Stimulated activated CD8-positive, alpha-beta memory T cell treated with anti-CD3 and anti-CD28 coated beads, Interleukin-7, amount 100 ng/mL, for 1 hour (primary cell): ENCODE measurements around the gene SH3GLB1.

ENCODE experiments used
- DNase-seq, 2 donors: peaks; one replicate each; pipeline ENCODE4 v3.0.0-alpha.2; 2020; ENCODE audit warnings: low read depth in 2 of 2

SH3GLB1 gene

DNA sequence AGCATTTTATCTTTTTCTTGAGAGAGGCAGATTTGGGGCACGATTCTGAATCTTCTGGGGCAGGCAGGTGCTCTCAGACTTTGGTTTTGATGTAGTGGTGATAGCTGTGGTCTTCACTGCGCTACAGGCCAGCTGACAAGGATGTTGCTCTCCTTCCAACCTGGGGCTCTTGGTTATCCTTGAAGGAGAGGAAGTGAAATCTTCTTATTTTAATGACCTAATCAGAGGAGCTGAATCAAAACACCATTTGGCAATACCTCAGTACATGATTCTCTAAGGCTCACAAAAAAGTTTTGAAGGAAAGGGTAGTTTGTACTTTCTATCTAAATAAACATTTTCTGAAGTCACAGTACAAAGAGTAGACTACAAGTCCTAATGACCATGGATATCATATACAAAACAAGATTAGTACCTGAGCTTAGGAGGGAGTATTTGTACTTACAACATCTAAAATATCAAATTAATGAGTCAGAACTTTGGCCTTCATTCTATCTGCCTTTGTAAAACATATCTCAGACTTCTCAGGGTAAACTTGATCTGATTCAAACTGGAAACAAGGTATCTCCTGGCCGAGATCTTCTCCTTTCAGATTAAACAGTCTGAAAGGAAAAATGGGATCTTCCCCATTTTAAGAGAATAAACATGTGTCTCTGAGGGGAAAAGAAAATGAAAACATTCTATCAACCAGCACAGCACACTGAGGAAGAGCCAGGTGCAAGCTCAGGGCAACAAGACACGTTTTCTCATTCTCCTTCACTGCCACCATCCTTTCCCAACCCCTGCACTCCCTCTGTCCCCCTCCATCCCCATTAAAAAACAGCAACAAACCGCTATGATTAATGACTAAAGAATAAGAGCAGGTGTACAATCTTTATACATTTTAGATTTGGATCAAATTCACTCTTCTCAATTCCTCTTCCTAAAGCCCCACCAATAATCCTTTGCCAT, 69.2 kb downstream of the SH3GLB1 start:
- DNase-seq: no peak

DNA sequence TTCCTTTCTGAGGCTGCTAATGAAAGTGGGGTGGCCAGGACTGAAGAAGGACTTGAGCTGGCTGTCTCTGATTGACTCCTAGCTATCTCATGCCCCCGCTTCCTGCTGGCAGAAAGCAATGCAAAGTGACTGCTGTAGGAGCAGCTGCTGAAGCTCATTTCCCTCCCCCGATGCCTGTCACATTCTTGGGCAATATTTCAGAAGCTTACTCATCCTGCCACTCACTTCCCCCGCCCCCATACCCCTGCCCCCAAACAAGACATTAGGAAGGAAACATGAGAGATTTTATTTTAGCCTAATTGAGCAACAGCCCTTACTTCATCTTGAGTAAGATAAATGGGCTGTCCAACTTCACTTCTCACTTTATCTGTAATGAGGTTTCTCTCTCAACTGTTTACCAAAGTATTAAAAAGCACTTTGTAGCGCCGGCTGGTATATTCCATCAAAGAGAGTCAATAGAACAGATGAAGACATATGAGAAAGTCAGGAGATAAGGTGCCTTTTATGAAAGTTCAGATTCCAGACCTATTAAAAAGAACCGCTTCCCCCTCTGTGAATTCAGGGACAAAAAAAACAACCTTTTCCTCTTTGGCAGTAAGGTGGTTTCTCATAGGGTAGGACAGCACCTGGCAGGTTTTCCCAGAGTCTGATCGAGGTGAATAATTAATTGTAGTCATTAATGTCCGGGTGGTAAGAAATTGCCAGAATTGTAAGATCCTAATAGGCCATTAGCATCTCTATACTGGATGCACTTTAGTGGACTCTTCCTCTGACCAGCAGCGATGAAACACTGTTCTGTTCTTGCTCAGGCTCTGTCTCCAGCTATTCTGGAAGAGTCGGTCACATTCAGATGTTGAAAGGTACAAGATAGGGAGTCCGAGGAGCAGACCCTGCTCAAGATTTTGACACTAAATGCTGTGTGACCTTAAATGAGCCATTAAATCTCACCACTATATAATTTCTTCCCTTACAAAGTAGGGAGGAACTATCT, 70.2 kb downstream of the SH3GLB1 start:
- no peak for DNase-seq

DNA sequence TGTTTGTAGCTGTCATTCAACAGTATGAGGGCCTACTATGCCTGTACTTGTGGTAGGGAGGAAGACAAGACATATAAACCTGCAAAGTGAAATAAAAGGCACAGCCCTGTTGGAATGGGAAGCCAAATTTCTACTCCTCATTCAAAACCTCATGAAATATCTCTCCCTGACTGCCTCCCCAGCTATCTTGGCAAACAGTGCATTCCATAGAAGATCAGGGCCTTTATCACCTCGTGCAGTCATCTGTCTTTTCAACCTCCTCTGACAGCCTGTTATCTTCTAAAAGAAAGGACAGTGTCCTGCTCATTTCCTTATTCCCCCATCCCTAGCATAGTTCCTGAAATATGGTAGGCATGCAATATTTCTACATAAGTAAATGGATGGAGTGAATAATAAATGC, 71.0 kb downstream of the SH3GLB1 start:
- no peak for DNase-seq

DNA sequence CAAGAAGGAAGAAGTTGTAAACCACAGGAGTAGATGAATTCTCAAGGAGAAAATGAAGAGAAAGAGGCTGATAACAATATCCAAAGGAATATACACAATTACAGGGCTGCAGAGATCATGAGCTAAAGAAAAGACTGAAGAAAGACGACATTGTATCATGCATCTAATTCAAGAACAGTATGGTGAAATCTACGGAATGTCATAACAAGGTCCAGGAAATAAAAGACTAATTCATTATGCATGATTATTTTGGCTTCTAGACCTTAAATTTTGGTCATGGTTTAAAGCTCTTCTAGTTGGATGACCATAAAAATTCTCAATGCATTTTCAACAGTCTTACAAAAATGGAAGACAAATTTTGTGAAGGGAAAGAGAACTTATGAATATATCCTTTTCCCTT, 71.7 kb downstream of the SH3GLB1 start:
- DNase-seq: no peak

DNA sequence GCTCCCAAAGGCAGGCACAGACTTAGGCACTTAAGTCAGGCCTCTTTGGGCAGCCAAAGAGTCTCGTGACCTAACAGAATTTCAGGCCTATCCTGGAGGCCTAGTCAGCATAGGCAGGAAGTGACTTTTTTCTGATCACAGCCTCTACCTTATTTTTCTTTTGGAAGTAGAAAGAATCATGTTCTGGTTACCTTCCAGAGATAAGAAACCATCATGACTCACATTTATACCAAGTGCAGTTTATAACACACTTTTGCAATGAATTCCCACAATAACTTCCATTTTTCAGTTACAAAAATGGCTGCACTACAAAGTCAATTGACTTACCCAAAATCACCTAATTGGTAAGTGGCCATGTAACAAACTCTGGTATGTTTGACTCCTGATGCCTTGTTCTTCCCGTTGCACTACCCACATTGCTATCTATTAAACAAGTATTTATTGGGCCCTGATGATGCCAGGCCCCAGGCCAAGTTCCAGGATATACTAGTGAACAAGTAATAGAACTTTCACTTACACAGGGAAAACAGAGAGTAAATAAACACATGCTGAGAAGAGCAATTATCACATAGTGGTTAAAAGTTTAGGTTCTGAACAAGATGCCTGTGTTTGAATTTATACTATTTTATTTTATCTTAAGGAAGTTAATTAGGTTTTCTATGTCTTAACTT, 74.3 kb downstream of the SH3GLB1 start:
- DNase-seq: no peak

DNA sequence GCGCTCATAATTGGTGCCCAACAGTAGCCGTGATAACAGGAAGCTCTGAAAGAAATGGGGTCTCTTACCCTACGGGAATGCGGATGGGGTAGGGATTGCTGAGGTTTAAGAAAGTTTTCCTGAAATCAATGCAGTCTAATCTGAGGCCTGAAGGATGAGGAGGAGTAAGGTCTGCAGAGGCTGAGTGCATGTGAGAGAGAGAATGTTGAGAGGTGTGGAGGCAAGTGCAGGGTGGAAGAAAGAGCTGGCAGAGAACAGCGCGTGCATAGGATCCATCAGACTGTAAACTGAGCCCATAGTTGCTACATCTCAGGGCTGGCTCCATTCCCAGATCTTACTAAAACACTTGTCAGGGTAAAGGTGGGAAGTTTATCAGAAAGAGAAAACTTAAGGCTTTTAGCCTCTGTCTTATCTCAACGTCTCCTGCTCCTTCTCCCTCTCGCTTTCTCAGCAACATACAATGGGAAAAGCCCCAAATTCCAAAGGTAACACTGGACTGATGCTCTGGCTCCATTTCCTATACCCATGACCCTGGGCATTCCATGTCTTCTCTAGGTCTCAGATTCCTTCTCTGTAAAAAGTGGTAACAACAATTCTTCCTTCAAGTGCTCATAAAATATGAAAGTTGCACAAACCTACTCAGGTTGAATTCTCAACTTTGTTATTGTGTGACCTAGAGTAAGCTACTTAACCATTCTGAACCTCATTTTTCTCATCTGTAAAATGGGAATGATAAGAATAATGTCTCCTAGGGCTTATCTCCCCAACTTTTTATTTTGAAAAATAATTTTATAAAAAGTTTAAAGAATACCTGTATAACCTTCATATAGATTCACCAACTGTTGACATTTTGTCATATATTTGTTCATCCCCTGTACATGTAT, 75.2 kb downstream of the SH3GLB1 start:
- DNase-seq: no peak

DNA sequence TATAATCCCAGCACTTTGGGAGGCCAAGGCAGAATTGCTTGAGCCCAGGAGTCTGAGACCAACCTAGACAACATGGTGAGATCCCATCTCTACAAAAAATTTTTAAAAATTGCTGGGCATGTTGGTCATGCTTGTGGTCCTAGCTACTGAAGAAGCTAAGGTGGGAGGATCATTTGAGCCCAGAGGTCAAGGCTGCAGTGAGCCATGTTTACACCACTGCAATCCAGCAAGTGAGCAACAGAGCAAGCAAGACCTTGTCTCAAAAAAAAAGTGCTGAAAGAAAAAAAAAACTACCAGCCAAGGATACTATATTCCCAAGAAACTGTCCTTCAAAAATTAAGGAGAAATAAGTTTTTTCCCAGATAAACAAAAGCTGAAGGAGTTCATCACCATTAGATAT, 78.1 kb downstream of the SH3GLB1 start:
- DNase-seq: no peak

DNA sequence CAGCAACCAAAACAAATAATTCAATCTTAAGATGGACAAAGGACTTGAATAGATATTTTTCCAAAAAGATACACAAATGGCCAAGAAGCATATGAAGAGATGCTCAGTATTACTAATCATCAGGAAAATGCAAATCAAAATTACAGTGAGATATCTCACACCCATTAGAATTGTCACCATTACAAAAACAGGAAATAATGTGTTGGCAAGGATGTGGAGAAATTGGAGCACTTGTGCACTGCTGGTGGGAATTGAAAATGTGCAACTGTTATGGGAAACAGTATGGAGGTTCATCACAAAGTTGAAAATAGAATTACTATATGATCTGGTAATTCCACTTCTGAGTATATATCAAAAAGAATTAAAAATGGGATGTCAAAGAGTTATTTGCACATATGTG, 83.2 kb downstream of the SH3GLB1 start:
- no peak for DNase-seq

DNA sequence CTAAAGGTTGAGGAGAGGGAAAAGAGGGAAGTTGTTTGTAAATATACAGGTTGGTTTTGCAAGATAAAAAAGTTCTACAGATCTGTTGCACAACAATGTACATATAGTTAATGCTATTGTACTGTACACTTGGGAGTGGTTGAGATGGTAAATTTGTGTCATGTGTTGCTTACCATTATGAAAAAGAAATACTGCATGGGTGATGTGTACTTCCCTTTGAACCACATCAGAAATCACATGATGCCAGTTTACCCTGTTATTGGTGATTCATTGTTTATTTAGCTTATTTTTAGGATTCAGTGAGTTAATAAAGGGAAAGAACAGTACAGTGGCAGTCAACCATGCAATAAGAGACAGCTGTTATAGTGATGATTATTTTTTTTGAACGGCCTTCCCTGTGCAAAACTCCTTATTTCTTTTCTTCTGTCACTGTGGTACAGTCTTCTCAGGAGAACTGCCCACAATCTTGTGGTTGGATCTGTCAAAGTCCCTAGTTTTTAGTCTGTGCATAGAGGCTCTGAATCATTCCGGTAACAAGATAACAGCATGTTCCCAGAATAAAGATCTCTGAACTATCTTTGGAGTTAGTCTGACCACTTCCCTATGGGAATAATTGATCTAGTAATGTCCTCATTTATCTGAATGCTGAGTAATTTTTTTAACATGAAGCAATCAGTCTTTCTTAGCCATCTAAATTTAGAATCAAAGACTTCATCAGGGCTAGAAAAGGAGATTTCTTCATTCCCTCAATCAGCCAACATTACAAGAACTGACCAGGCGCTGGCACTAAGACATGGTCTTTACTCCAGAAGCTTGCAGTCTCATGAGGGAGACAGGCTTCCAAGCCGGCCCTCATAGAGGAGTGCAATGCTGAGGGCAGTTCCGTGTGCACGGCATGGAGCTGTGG, 84.2 kb downstream of the SH3GLB1 start:
- no peak for DNase-seq

DNA sequence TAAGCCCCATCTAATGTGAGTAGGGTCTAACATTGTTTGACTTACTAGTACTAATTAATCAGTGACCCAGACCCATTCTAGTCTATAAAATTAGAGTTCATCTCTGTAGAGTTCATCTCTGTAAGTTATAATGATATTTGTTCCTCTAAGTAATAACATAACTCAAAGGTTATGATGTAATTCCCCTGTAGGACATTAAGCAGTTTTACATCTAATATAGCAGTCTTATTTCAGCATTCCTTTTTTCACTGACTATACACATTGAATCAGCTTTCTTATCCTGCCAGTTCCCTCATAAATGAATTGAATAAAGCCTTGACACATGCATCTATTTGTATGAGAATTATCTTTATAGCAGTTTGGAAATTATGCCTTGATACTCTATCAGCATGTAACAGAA, 90.9 kb downstream of the SH3GLB1 start:
- DNase-seq: no peak
